Measurements from ENCODE around the gene WFDC12. TPM values are rescaled to one million over a fixed set of nuclear protein-coding genes. Genes with fewer than 3 reads are reported as not detected.

Gene WFDC12
- total and polyA plus RNA-seq, 10 donors, result not detected

DNA sequence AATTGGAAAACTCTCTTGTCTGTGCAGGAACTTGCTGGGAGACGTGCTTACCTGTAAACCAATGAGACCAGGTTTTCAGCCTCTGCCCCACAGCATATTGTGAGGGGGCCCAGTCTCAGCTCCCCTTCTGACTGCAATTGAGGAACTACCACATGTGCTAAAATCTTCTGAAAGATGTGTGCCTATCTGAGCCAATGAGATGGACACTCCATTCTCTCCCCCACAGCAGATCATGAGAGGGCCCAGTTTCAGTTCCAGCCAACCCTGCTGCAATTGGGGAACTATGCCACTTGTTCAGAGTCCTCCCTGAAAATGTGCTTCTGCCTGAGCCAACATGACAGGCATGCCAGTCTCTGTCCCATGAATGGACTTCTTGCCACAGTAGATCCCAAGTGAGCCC lies 29.5 kb upstream of the WFDC12 start:
- Histone ChIP-seq H3K27me3 (replicated peaks in 1 of 7) (peaks cover 0 to 20% (median 0%) of the 10 kb centered on the region in 7 donors), H3K4me3 (no peak overlapping the region), H3K27ac (peak overlapping the region in 1 of 8 donors; percentile 80), H3K4me1 (peaks cover 0 to 17% (median 0%) of the 10 kb centered on the region in 6 donors), H3K9me3 (peaks cover 0 to 38% (median 14%) of the 10 kb centered on the region in 8 donors), H3K36me3 (no peaks in the 10 kb centered on the region)
- intact Hi-C loops (cut with DNase I; ENCODE audit: low total_unique reads), result no loop called here
- TF ChIP-seq POLR2AphosphoS5 (IDR thresholded peaks at IDR 0.05) (no peak), POLR2A (IDR thresholded peaks at IDR 0.05) (no peak)
- TF ChIP-seq, protein P1, sequence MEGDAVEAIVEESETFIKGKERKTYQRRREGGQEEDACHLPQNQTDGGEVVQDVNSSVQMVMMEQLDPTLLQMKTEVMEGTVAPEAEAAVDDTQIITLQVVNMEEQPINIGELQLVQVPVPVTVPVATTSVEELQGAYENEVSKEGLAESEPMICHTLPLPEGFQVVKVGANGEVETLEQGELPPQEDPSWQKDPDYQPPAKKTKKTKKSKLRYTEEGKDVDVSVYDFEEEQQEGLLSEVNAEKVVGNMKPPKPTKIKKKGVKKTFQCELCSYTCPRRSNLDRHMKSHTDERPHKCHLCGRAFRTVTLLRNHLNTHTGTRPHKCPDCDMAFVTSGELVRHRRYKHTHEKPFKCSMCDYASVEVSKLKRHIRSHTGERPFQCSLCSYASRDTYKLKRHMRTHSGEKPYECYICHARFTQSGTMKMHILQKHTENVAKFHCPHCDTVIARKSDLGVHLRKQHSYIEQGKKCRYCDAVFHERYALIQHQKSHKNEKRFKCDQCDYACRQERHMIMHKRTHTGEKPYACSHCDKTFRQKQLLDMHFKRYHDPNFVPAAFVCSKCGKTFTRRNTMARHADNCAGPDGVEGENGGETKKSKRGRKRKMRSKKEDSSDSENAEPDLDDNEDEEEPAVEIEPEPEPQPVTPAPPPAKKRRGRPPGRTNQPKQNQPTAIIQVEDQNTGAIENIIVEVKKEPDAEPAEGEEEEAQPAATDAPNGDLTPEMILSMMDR (IDR thresholded peaks at IDR 0.05 in 8 of 11, conservative IDR thresholded peaks at IDR 0.05 in 3 of 11), result no peak
- WGBS, 5 donors, result 40 to 83% (median 62%) methylated on average over 1 of the region's 1 CpG
- no peak for DNase-seq

DNA sequence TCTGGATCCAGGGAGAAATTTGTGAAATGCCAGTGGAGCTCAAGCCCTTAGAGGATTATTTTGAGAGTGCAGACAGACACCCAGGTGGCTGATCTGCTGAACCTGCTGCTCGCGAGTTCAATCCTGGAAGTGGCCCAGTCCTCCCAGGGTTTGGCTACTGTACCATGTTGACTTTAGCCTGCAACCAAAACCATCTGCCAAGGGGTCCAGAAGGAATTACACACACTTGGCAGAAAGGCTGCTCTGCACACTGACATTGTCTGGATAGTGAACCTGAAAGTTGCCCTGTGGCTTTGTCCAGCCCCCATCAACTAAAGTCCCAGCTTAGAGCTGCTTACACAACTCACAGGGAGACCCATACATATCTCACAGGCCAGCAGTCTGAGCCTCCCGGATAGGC lies 28.9 kb upstream of the WFDC12 start:
- Histone ChIP-seq H3K4me1 (peaks cover 0 to 17% (median 0%) of the 10 kb centered on the region in 6 donors), H3K4me3 (no peak overlapping the region), H3K27me3 (replicated peaks in 1 of 7) (peaks cover 0 to 21% (median 0%) of the 10 kb centered on the region in 7 donors), H3K27ac (peak overlapping the region in 1 of 8 donors; percentile 80), H3K9me3 (peaks cover 0 to 32% (median 8%) of the 10 kb centered on the region in 8 donors), H3K36me3 (no peaks in the 10 kb centered on the region)
- TF ChIP-seq, protein P1 (IDR thresholded peaks at IDR 0.05 in 8 of 11, conservative IDR thresholded peaks at IDR 0.05 in 3 of 11), result no peak
- TF ChIP-seq POLR2A (IDR thresholded peaks at IDR 0.05), result no peak
- TF ChIP-seq POLR2AphosphoS5 (IDR thresholded peaks at IDR 0.05), result no peak
- intact Hi-C loops (cut with DNase I; ENCODE audit: low total_unique reads), result no loop called here
- WGBS, 5 donors, result 75 to 100% (median 91%) methylated on average over 1 to 3 of the region's 3 CpGs
- no peak for DNase-seq

DNA sequence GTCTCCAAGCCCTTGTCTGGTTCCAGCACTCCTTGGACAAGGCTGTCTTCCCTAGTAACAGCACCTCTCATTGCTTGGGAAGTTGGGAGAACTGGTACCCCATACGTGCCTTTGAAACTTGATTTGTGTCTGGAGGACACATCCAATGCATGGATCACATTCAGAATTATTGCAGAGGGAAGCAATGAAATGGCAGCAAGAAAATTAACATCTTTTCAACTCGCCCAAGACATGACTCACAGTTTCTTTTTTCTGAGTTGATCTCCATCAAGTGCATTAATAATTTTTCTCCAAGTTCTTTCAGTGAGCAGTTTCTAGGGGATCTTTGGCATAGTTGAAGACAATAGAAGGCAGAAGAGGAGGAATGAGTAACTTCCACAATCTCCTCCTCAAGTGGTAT lies 28.1 kb upstream of the WFDC12 start:
- H3K27ac ChIP-seq, result no peak overlapping the region
- TF ChIP-seq POLR2A (IDR thresholded peaks at IDR 0.05) (no peak), POLR2AphosphoS5 (IDR thresholded peaks at IDR 0.05) (no peak)
- TF ChIP-seq, protein P1 (IDR thresholded peaks at IDR 0.05 in 8 of 11, conservative IDR thresholded peaks at IDR 0.05 in 3 of 11), result no peak
- DNase-seq, result no peak
- no peak overlapping the region for H3K4me3 ChIP-seq
- peaks cover 0 to 17% (median 0%) of the 10 kb centered on the region in 6 donors for H3K4me1 ChIP-seq
- 64 to 81% (median 69%) methylated on average over 2 of the region's 2 CpGs for WGBS, 5 donors
- H3K27me3 ChIP-seq (replicated peaks in 1 of 7), result peaks cover 0 to 18% (median 0%) of the 10 kb centered on the region in 7 donors
- intact Hi-C loops (cut with DNase I; ENCODE audit: low total_unique reads), result no loop called here
- H3K9me3 ChIP-seq, result peaks cover 0 to 24% (median 4%) of the 10 kb centered on the region in 8 donors
- no peaks in the 10 kb centered on the region for H3K36me3 ChIP-seq

DNA sequence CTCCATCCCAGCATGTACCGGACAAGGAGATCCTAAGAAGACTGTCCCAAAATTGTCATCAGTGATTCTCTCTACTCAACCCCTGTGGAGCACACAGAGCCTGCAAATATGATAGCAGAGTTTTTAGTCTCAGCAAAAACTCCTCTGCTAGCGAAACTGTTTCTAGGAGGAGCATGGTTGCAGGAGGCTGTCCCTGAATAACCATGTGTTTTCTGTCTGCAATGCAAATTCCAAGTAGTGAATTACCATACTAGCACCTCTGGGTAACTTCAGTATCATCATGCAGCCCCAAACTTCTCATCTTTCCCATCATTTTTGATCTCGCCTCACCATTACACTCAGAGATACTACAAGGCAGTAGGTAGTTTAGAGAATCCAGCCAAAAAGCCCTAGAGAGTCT lies 24.8 kb upstream of the WFDC12 start:
- Histone ChIP-seq H3K27me3 (replicated peaks in 1 of 7) (peaks cover 0 to 41% (median 8%) of the 10 kb centered on the region in 7 donors), H3K4me1 (peaks cover 0 to 10% (median 0%) of the 10 kb centered on the region in 6 donors), H3K4me3 (no peak overlapping the region), H3K9me3 (no peaks in the 10 kb centered on the region), H3K27ac (no peak overlapping the region), H3K36me3 (no peaks in the 10 kb centered on the region)
- no peak for DNase-seq
- TF ChIP-seq, protein P1 (IDR thresholded peaks at IDR 0.05 in 8 of 11, conservative IDR thresholded peaks at IDR 0.05 in 3 of 11), result no peak
- TF ChIP-seq POLR2AphosphoS5 (IDR thresholded peaks at IDR 0.05), result no peak
- no peak for TF ChIP-seq POLR2A (IDR thresholded peaks at IDR 0.05)
- WGBS, 5 donors, result 79 to 97% (median 87%) methylated on average over 3 of the region's 3 CpGs
- intact Hi-C loops (cut with DNase I; ENCODE audit: low total_unique reads), result no loop called here

Measured in spleen (tissue), 11 donors.